ENCODE results near the gene GIT2. TPM values are rescaled to one million over a fixed set of nuclear protein-coding genes. Genes with fewer than 3 reads are reported as not detected.

Gene GIT2
- total and polyA plus RNA-seq, 7 donors: 10.8 to 29.7 (median 20.3) TPM

- Histone ChIP-seq H3K9me3 (no peaks in the 10 kb centered on the region), H3K27me3 (ENCODE audit: insufficient read depth in 3 of 3, low read length in 2 of 3) (no peaks in the 10 kb centered on the region), H3K4me1 (peaks cover 14% of the 10 kb centered on the region), H3K36me3 (ENCODE audit: insufficient read depth in 1 of 2, low read depth in 1 of 2) (no peaks in the 10 kb centered on the region), H3K4me3 (no peak overlapping the region), H3K27ac (no peak overlapping the region)
- ATAC-seq (no peak), DNase-seq (no peak)
- no peak for TF ChIP-seq CTCF (IDR thresholded peaks at IDR 0.05)
- intact Hi-C loops (cut with DNase I): no loop called here
- 87 to 91% (median 89%) methylated on average over 6 of the region's 6 CpGs for WGBS, 3 donors
Measured at GRCh38 chr12:109897029-109897428, 99.1 kb downstream of the GIT2 start.

- ATAC-seq (no peak), DNase-seq (no peak)
- Histone ChIP-seq H3K27ac (no peak overlapping the region), H3K36me3 (ENCODE audit: insufficient read depth in 1 of 2, low read depth in 1 of 2) (no peaks in the 10 kb centered on the region), H3K9me3 (no peaks in the 10 kb centered on the region), H3K4me3 (no peak overlapping the region), H3K27me3 (ENCODE audit: insufficient read depth in 3 of 3, low read length in 2 of 3) (no peaks in the 10 kb centered on the region), H3K4me1 (peaks cover 10% of the 10 kb centered on the region)
- intact Hi-C loops (cut with DNase I): no loop called here
- TF ChIP-seq CTCF (IDR thresholded peaks at IDR 0.05): no peak
- WGBS, 3 donors: 83 to 91% (median 87%) methylated on average over 6 of the region's 6 CpGs
Measured at GRCh38 chr12:109896188-109896587, 100.0 kb downstream of the GIT2 start.

GRCh38 chr12:109894939-109895338 is 101.2 kb downstream of the GIT2 start:
- 52 to 61% (median 60%) methylated on average over 4 of the region's 4 CpGs for WGBS, 3 donors

GRCh38 chr12:109893261-109893995 is 102.7 kb downstream of the GIT2 start:
- WGBS, 3 donors: 75 to 87% (median 77%) methylated on average over 7 of the region's 7 CpGs
- ATAC-seq (no peak), DNase-seq (no peak)
- H3K27ac ChIP-seq: no peak overlapping the region
- H3K36me3 ChIP-seq (ENCODE audit: insufficient read depth in 1 of 2, low read depth in 1 of 2): no peaks in the 10 kb centered on the region
- H3K27me3 ChIP-seq (ENCODE audit: insufficient read depth in 3 of 3, low read length in 2 of 3): no peaks in the 10 kb centered on the region
- intact Hi-C loops (cut with DNase I): no loop called here
- no peak overlapping the region for H3K4me3 ChIP-seq
- no peaks in the 10 kb centered on the region for H3K4me1 ChIP-seq
- H3K9me3 ChIP-seq: no peaks in the 10 kb centered on the region
- no peak for TF ChIP-seq CTCF (IDR thresholded peaks at IDR 0.05)

More at GRCh38 chr12:109894939-109895338, 101.2 kb downstream of the GIT2 start:
- DNase-seq (no peak), ATAC-seq (no peak)
- H3K4me3 ChIP-seq: no peak overlapping the region
- intact Hi-C loops (cut with DNase I): no loop called here
- TF ChIP-seq CTCF (IDR thresholded peaks at IDR 0.05): no peak
- no peaks in the 10 kb centered on the region for H3K27me3 ChIP-seq (ENCODE audit: insufficient read depth in 3 of 3, low read length in 2 of 3)
- peaks cover 6% of the 10 kb centered on the region for H3K4me1 ChIP-seq
- no peaks in the 10 kb centered on the region for H3K36me3 ChIP-seq (ENCODE audit: insufficient read depth in 1 of 2, low read depth in 1 of 2)
- no peaks in the 10 kb centered on the region for H3K9me3 ChIP-seq
- no peak overlapping the region for H3K27ac ChIP-seq

- no peaks in the 10 kb centered on the region for H3K36me3 ChIP-seq (ENCODE audit: insufficient read depth in 1 of 2, low read depth in 1 of 2)
- no peak overlapping the region for H3K27ac ChIP-seq
- DNase-seq: no peak
- intact Hi-C loops (cut with DNase I): no loop called here
- no peaks in the 10 kb centered on the region for H3K27me3 ChIP-seq (ENCODE audit: insufficient read depth in 3 of 3, low read length in 2 of 3)
- H3K4me3 ChIP-seq: no peak overlapping the region
- no peaks in the 10 kb centered on the region for H3K4me1 ChIP-seq
- ATAC-seq: no peak
- no peak for TF ChIP-seq CTCF (IDR thresholded peaks at IDR 0.05)
- no peaks in the 10 kb centered on the region for H3K9me3 ChIP-seq
- WGBS, 3 donors: 63 to 72% (median 65%) methylated on average over 4 of the region's 4 CpGs
Measured at GRCh38 chr12:109892748-109893147, 103.4 kb downstream of the GIT2 start.
